HEK293 (cell line): ENCODE data around the gene CNIH3.

ENCODE experiments used
- GFI1B ChIP-seq: fragments of 450-650 bp; formaldehyde crosslinking; IDR thresholded peaks from 2 replicates; pipeline ENCODE4 v1.5.1; 2016; ENCODE audit warnings: missing biosample characterization, missing genetic modification characterization
- GLI4 ChIP-seq: fragments of 450-650 bp; formaldehyde crosslinking; IDR thresholded peaks from 2 replicates; pipeline ENCODE4 v1.5.1; 2016; ENCODE audit warnings: missing biosample characterization, missing genetic modification characterization
- KLF16 ChIP-seq: fragments of 450-650 bp; formaldehyde crosslinking; IDR thresholded peaks from 2 replicates; pipeline ENCODE4 v1.5.1; 2017; ENCODE audit warnings: missing biosample characterization, missing genetic modification characterization
- KLF8 ChIP-seq: fragments of 450-650 bp; formaldehyde crosslinking; IDR thresholded peaks from 2 replicates; pipeline ENCODE4 v1.5.1; 2016; ENCODE audit warnings: missing biosample characterization, missing genetic modification characterization
- MYNN ChIP-seq: fragments of 450-650 bp; formaldehyde crosslinking; IDR thresholded peaks from 2 replicates; pipeline ENCODE4 v1.5.1; 2016; ENCODE audit warnings: missing biosample characterization, missing genetic modification characterization, borderline replicate concordance
- MZF1 ChIP-seq: fragments of 450-650 bp; formaldehyde crosslinking; IDR thresholded peaks from 2 replicates; pipeline ENCODE4 v1.5.1; 2017; ENCODE audit warnings: missing biosample characterization, missing genetic modification characterization, borderline replicate concordance
- SETDB1 ChIP-seq: IDR thresholded peaks from one replicate; pipeline ENCODE4 v1.6.1; 2017; ENCODE audit warnings: mild to moderate bottlenecking, low read length, moderate library complexity, mixed read lengths; ENCODE audit not compliant: insufficient read length
- ZBTB48 ChIP-seq: fragments of 450-650 bp; formaldehyde crosslinking; IDR thresholded peaks from 2 replicates; pipeline ENCODE4 v1.5.1; 2016; ENCODE audit warnings: missing biosample characterization, missing genetic modification characterization
- ZIC2 ChIP-seq: fragments of 450-650 bp; formaldehyde crosslinking; IDR thresholded peaks from 2 replicates; pipeline ENCODE4 v1.5.1; 2016; ENCODE audit warnings: missing biosample characterization, missing genetic modification characterization
- ZNF2 ChIP-seq: fragments of 450-650 bp; formaldehyde crosslinking; IDR thresholded peaks from 2 replicates; pipeline ENCODE4 v1.5.1; 2016; ENCODE audit warnings: missing biosample characterization, missing genetic modification characterization
- ZNF24 ChIP-seq: fragments of 450-650 bp; formaldehyde crosslinking; IDR thresholded peaks from 2 replicates; pipeline ENCODE4 v1.5.1; 2016; ENCODE audit warnings: missing biosample characterization, missing genetic modification characterization
- ZNF366 ChIP-seq: fragments of 450-650 bp; formaldehyde crosslinking; conservative IDR thresholded peaks from 2 replicates; pipeline ENCODE4 v1.5.1; 2016; ENCODE audit warnings: missing biosample characterization, missing genetic modification characterization
- ZNF416 ChIP-seq: fragments of 450-650 bp; formaldehyde crosslinking; IDR thresholded peaks from 2 replicates; pipeline ENCODE4 v1.5.1; 2016; ENCODE audit warnings: missing biosample characterization, missing genetic modification characterization
- ZNF473 ChIP-seq: fragments of 450-650 bp; formaldehyde crosslinking; IDR thresholded peaks from 2 replicates; pipeline ENCODE4 v1.5.1; 2017; ENCODE audit warnings: missing biosample characterization, missing genetic modification characterization
- ZNF610 ChIP-seq: fragments of 450-650 bp; formaldehyde crosslinking; IDR thresholded peaks from 2 replicates; pipeline ENCODE4 v1.5.1; 2016; ENCODE audit warnings: missing biosample characterization, missing genetic modification characterization, borderline replicate concordance
- ZNF621 ChIP-seq: fragments of 450-650 bp; formaldehyde crosslinking; IDR thresholded peaks from 2 replicates; pipeline ENCODE4 v1.5.1; 2017; ENCODE audit warnings: missing biosample characterization, missing genetic modification characterization
- ZNF623 ChIP-seq: fragments of 450-650 bp; formaldehyde crosslinking; IDR thresholded peaks from 2 replicates; pipeline ENCODE4 v1.5.1; 2016; ENCODE audit warnings: missing biosample characterization, missing genetic modification characterization
- ZNF660 ChIP-seq: fragments of 450-650 bp; IDR thresholded peaks from 2 replicates; pipeline ENCODE4 v1.5.1; 2018; ENCODE audit warnings: missing biosample characterization, mild to moderate bottlenecking, missing genetic modification characterization
- ZNF768 ChIP-seq: fragments of 450-650 bp; formaldehyde crosslinking; IDR thresholded peaks from 2 replicates; pipeline ENCODE4 v1.5.1; 2018; ENCODE audit warnings: missing biosample characterization, mild to moderate bottlenecking, missing genetic modification characterization
- ZNF785 ChIP-seq: fragments of 450-650 bp; formaldehyde crosslinking; IDR thresholded peaks from 2 replicates; pipeline ENCODE4 v1.5.1; 2016; ENCODE audit warnings: missing biosample characterization, missing genetic modification characterization
- ZXDB ChIP-seq: fragments of 450-650 bp; formaldehyde crosslinking; IDR thresholded peaks from 2 replicates; pipeline ENCODE4 v1.5.1; 2016; ENCODE audit warnings: missing biosample characterization, missing genetic modification characterization
- TF ChIP-seq, protein P1 (sequence below): fragments of 450-650 bp; formaldehyde crosslinking; IDR thresholded peaks from 2 replicates; pipeline ENCODE4 v1.5.1; 2016; ENCODE audit warnings: missing biosample characterization, missing genetic modification characterization
- TF ChIP-seq, protein P2 (sequence below): fragments of 450-650 bp; formaldehyde crosslinking; IDR thresholded peaks from 2 replicates; pipeline ENCODE4 v1.5.1; 2017; ENCODE audit warnings: missing biosample characterization, missing genetic modification characterization
- TF ChIP-seq, protein P3 (sequence below): fragments of 450-650 bp; formaldehyde crosslinking; conservative IDR thresholded peaks from 2 replicates; pipeline ENCODE4 v1.5.1; 2016; ENCODE audit warnings: low read depth, missing biosample characterization, missing genetic modification characterization
- TF ChIP-seq, protein P4 (sequence below): fragments of 450-650 bp; formaldehyde crosslinking; IDR thresholded peaks from 2 replicates; pipeline ENCODE4 v1.5.1; 2017; ENCODE audit warnings: missing biosample characterization, missing genetic modification characterization
- TF ChIP-seq, protein P5 (sequence below): fragments of 450-650 bp; formaldehyde crosslinking; IDR thresholded peaks from 2 replicates; pipeline ENCODE4 v1.5.1; 2016; ENCODE audit warnings: missing biosample characterization, missing genetic modification characterization
- TF ChIP-seq, protein P6 (sequence below): sonication (generic); formaldehyde crosslinking; IDR thresholded peaks from 2 replicates; pipeline ENCODE4 v1.8.1; 2022; ENCODE audit warnings: mild to moderate bottlenecking, moderate library complexity, missing genetic modification reagents

CNIH3 gene

DNA sequence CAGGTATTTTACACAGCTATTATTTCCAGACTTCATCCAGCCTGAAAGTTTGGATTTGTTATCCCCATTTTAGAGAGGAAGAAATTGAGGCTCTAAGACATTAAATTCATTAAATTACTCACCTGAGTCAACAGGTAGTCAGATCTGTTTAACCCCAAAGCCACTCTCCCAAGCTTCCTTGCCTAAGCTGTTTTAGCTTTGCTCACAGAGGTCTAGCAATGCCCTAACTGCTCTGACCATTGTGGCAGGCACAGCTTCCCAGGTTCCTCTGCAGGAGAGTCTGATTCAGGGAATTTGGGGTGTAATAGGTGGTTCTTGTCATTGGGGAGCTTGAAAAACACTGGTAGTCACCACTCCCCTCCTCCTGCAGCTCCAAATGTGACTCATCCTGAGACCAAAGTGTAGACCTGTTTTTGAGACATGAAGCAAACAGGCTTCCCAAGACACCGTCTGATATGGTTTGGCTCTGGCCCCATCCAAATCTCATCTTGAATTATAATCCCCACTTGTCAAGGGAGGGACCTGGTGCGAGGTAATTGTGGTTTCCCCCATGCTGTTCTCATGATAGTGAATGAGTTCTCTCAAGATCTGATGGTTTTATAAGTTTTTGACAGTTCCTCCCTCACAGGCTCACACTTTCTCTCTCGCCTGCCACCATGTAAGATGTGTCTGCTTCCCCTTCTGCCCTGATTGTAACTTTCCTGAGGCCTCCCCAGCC lies 170.6 kb downstream of the CNIH3 start (continued):
- TF ChIP-seq, protein P1, sequence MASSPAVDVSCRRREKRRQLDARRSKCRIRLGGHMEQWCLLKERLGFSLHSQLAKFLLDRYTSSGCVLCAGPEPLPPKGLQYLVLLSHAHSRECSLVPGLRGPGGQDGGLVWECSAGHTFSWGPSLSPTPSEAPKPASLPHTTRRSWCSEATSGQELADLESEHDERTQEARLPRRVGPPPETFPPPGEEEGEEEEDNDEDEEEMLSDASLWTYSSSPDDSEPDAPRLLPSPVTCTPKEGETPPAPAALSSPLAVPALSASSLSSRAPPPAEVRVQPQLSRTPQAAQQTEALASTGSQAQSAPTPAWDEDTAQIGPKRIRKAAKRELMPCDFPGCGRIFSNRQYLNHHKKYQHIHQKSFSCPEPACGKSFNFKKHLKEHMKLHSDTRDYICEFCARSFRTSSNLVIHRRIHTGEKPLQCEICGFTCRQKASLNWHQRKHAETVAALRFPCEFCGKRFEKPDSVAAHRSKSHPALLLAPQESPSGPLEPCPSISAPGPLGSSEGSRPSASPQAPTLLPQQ: peak; percentile 35
- TF ChIP-seq ZBTB48 (tag by site-specific recombination) (no peak), ZNF2 (tag by site-specific recombination) (no peak), ZNF610 (tag by site-specific recombination) (no peak), MYNN (tag by site-specific recombination) (no peak), SETDB1 (peak; percentile 64), ZXDB (0 out of 2 replicates have a peak, but pooled peaks have one; percentile 15), KLF16 (tag by site-specific recombination) (no peak), ZNF660 (tag by site-specific recombination) (no peak), ZNF24 (peak; percentile 64; the same call in 1 of the 2 replicates), GLI4 (tag by site-specific recombination) (no peak), MZF1 (tag by site-specific recombination) (peak; percentile 92), ZIC2 (tag by site-specific recombination) (peak; percentile 38; the same call in 1 of the 2 replicates), KLF8 (tag by site-specific recombination) (peak; percentile 55), ZNF768 (tag by site-specific recombination) (no peak), ZNF366 (tag by site-specific recombination) (no peak), ZNF623 (no peak), ZNF416 (tag by site-specific recombination) (no peak), GFI1B (tag by site-specific recombination) (0 out of 2 replicates have a peak, but pooled peaks have one; percentile 25), ZNF473 (tag by site-specific recombination) (no peak), ZNF785 (tag by site-specific recombination) (no peak), ZNF621 (tag by site-specific recombination) (no peak)
- TF ChIP-seq, protein P2, sequence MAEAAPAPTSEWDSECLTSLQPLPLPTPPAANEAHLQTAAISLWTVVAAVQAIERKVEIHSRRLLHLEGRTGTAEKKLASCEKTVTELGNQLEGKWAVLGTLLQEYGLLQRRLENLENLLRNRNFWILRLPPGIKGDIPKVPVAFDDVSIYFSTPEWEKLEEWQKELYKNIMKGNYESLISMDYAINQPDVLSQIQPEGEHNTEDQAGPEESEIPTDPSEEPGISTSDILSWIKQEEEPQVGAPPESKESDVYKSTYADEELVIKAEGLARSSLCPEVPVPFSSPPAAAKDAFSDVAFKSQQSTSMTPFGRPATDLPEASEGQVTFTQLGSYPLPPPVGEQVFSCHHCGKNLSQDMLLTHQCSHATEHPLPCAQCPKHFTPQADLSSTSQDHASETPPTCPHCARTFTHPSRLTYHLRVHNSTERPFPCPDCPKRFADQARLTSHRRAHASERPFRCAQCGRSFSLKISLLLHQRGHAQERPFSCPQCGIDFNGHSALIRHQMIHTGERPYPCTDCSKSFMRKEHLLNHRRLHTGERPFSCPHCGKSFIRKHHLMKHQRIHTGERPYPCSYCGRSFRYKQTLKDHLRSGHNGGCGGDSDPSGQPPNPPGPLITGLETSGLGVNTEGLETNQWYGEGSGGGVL (tag by site-specific recombination): peak; percentile 62; the same call in 1 of the 2 replicates
- TF ChIP-seq, protein P3, sequence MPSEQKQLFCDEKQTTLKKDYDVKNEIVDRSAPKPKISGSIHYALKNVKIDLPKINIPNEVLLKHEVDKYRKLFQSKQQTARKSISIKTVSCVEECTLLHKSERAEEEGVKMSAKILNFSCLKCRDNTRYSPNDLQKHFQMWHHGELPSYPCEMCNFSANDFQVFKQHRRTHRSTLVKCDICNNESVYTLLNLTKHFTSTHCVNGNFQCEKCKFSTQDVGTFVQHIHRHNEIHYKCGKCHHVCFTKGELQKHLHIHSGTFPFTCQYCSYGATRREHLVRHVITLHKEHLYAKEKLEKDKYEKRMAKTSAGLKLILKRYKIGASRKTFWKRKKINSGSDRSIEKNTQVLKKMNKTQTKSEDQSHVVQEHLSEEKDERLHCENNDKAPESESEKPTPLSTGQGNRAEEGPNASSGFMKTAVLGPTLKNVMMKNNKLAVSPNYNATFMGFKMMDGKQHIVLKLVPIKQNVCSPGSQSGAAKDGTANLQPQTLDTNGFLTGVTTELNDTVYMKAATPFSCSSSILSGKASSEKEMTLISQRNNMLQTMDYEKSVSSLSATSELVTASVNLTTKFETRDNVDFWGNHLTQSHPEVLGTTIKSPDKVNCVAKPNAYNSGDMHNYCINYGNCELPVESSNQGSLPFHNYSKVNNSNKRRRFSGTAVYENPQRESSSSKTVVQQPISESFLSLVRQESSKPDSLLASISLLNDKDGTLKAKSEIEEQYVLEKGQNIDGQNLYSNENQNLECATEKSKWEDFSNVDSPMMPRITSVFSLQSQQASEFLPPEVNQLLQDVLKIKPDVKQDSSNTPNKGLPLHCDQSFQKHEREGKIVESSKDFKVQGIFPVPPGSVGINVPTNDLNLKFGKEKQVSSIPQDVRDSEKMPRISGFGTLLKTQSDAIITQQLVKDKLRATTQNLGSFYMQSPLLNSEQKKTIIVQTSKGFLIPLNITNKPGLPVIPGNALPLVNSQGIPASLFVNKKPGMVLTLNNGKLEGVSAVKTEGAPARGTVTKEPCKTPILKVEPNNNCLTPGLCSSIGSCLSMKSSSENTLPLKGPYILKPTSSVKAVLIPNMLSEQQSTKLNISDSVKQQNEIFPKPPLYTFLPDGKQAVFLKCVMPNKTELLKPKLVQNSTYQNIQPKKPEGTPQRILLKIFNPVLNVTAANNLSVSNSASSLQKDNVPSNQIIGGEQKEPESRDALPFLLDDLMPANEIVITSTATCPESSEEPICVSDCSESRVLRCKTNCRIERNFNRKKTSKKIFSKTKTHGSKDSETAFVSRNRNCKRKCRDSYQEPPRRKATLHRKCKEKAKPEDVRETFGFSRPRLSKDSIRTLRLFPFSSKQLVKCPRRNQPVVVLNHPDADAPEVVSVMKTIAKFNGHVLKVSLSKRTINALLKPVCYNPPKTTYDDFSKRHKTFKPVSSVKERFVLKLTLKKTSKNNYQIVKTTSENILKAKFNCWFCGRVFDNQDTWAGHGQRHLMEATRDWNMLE: 0 out of 2 replicates have a peak, but pooled peaks have one; percentile 19
- TF ChIP-seq, protein P4, sequence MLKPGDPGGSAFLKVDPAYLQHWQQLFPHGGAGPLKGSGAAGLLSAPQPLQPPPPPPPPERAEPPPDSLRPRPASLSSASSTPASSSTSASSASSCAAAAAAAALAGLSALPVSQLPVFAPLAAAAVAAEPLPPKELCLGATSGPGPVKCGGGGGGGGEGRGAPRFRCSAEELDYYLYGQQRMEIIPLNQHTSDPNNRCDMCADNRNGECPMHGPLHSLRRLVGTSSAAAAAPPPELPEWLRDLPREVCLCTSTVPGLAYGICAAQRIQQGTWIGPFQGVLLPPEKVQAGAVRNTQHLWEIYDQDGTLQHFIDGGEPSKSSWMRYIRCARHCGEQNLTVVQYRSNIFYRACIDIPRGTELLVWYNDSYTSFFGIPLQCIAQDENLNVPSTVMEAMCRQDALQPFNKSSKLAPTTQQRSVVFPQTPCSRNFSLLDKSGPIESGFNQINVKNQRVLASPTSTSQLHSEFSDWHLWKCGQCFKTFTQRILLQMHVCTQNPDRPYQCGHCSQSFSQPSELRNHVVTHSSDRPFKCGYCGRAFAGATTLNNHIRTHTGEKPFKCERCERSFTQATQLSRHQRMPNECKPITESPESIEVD (tag by site-specific recombination): peak; percentile 35; the same call in 1 of the 2 replicates
- TF ChIP-seq, protein P5, sequence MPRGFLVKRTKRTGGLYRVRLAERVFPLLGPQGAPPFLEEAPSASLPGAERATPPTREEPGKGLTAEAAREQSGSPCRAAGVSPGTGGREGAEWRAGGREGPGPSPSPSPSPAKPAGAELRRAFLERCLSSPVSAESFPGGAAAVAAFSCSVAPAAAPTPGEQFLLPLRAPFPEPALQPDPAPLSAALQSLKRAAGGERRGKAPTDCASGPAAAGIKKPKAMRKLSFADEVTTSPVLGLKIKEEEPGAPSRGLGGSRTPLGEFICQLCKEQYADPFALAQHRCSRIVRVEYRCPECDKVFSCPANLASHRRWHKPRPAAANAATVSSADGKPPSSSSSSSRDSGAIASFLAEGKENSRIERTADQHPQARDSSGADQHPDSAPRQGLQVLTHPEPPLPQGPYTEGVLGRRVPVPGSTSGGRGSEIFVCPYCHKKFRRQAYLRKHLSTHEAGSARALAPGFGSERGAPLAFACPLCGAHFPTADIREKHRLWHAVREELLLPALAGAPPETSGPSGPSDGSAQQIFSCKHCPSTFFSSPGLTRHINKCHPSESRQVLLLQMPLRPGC: 0 out of 2 replicates have a peak, but pooled peaks have one; percentile 33
- TF ChIP-seq, protein P6, sequence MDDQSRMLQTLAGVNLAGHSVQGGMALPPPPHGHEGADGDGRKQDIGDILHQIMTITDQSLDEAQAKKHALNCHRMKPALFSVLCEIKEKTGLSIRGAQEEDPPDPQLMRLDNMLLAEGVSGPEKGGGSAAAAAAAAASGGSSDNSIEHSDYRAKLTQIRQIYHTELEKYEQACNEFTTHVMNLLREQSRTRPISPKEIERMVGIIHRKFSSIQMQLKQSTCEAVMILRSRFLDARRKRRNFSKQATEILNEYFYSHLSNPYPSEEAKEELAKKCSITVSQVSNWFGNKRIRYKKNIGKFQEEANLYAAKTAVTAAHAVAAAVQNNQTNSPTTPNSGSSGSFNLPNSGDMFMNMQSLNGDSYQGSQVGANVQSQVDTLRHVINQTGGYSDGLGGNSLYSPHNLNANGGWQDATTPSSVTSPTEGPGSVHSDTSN: no peak
- TF ChIP-seq, all 188 proteins: peak for 27
